ENCODE measurements around the gene HMOX1. TPM values are rescaled to one million over a fixed set of nuclear protein-coding genes. Genes with fewer than 3 reads are reported as not detected.
"Not testable (repeated sequence)": the region's sequence is repeated elsewhere in the genome, so short reads cannot be mapped to it uniquely, and the experiment has no call there.

HMOX1 gene
- total RNA-seq, 2 donors from 2014 or later = 31.0 to 50.3 TPM

DNA sequence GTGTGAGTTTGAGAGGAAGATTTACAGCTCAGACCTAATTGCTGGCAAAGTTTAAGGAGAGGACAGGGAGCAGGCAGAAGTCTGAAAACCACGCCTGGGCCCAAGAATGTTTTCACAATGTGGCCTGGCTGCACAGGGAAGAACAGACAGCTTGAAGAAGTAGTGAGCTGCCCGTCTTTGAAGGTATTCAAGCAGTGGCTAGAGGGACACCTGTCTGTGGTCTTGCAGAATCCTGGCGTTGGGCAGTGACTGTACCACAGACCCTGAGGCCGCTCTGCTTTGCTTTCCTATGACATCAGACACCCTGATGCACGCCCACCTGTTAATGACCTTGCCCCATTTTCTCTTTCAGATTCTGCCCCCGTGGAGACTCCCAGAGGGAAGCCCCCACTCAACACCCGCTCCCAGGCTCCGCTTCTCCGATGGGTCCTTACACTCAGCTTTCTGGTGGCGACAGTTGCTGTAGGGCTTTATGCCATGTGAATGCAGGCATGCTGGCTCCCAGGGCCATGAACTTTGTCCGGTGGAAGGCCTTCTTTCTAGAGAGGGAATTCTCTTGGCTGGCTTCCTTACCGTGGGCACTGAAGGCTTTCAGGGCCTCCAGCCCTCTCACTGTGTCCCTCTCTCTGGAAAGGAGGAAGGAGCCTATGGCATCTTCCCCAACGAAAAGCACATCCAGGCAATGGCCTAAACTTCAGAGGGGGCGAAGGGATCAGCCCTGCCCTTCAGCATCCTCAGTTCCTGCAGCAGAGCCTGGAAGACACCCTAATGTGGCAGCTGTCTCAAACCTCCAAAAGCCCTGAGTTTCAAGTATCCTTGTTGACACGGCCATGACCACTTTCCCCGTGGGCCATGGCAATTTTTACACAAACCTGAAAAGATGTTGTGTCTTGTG, 12.5 kb downstream of the HMOX1 start:
- no peak for TF ChIP-seq CTCF (IDR thresholded peaks at IDR 0.05)
- no peak overlapping the region for H3K27ac ChIP-seq
- no peak overlapping the region for H3K4me3 ChIP-seq
- no peaks in the 10 kb centered on the region for H3K9me3 ChIP-seq
- intact Hi-C loops (cut with DNase I) = no loop called here
- no peak for DNase-seq
- no peaks in the 10 kb centered on the region for H3K27me3 ChIP-seq
- H3K36me3 ChIP-seq = no peaks in the 10 kb centered on the region
- H3K9ac ChIP-seq (ENCODE audit: low read depth in 2 of 2, low read length in 2 of 2) = no peak overlapping the region
- H3K4me1 ChIP-seq = no peaks in the 10 kb centered on the region

DNA sequence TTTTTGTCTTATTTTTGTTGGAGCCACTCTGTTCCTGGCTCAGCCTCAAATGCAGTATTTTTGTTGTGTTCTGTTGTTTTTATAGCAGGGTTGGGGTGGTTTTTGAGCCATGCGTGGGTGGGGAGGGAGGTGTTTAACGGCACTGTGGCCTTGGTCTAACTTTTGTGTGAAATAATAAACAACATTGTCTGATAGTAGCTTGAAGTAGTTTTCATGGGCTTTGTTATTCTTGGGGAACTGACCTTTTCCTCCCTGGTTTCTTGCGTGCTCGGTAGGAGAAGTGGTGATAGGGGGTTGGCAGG, 13.1 kb downstream of the HMOX1 start:
- intact Hi-C loops (cut with DNase I) = no loop called here
- Histone ChIP-seq H3K9ac (ENCODE audit: low read depth in 2 of 2, low read length in 2 of 2) (no peak overlapping the region), H3K4me3 (no peak overlapping the region), H3K9me3 (no peaks in the 10 kb centered on the region), H3K27ac (no peak overlapping the region), H3K27me3 (no peaks in the 10 kb centered on the region), H3K36me3 (no peaks in the 10 kb centered on the region), H3K4me1 (no peaks in the 10 kb centered on the region)
- no peak for DNase-seq
- no peak for TF ChIP-seq CTCF (IDR thresholded peaks at IDR 0.05)

- Histone ChIP-seq H3K36me3 (no peaks in the 10 kb centered on the region), H3K9me3 (no peaks in the 10 kb centered on the region), H3K27ac (no peak overlapping the region), H3K4me1 (no peaks in the 10 kb centered on the region), H3K4me3 (no peak overlapping the region), H3K27me3 (no peaks in the 10 kb centered on the region), H3K9ac (ENCODE audit: low read depth in 2 of 2, low read length in 2 of 2) (no peak overlapping the region)
- intact Hi-C loops (cut with DNase I) = no loop called here
- no peak for DNase-seq
- TF ChIP-seq CTCF (IDR thresholded peaks at IDR 0.05) = no peak
Measured at GRCh38 chr22:35394810-35395563, 14.1 kb downstream of the HMOX1 start.

GRCh38 chr22:35396622-35397021, 15.7 kb downstream of the HMOX1 start:
- H3K9ac ChIP-seq (ENCODE audit: low read depth in 2 of 2, low read length in 2 of 2); H3K9me3 ChIP-seq; H3K4me1 ChIP-seq; H3K4me3 ChIP-seq; H3K27me3 ChIP-seq; intact Hi-C loops (cut with DNase I); DNase-seq; H3K36me3 ChIP-seq: not testable (repeated sequence)
- H3K27ac ChIP-seq = peak overlapping the region; percentile 7

DNA sequence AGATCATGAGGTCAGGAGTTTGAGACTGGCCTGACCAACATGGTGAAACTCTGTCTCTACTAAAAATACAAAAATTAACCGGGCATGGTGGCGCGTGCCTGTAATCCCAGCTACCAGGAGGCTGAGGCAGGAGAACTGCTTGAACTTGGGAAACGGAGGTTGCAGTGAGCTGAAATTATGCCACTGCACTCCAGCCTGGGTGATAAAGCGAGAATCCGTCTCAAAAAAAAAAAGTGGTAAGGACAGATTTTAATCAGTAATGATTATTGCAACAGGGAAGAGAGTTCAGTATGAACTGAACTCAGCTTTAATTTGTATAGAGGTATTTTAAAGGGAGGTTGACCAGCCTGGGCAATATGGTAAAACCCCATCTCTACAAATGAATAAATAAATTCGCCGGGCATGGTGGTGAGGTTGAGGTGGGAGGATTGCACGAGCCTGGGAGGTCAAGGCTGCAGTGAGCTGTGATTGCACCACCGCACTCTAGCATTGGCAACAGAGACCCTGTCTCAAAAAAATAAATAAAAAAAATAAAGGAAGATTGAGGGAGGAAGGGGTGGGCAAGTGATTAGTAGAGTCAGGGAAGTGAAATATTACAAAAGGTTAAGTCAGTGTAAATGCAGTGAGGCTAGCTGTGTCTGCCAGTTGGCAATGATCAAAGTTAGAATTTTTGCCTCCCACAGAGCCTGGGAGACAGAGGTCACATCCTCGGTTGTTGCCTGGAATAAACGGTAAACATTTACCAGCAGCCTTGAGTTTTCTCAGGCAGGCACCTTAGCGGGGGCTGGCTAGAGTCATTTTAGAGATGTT, 16.4 kb downstream of the HMOX1 start:
- no peaks in the 10 kb centered on the region for H3K9me3 ChIP-seq
- H3K9ac ChIP-seq (ENCODE audit: low read depth in 2 of 2, low read length in 2 of 2) = peak overlapping the region in 1 of 2 donors; percentile 34
- no peaks in the 10 kb centered on the region for H3K27me3 ChIP-seq
- peak overlapping the region; percentile 7 for H3K27ac ChIP-seq
- no peaks in the 10 kb centered on the region for H3K4me1 ChIP-seq
- no peaks in the 10 kb centered on the region for H3K36me3 ChIP-seq
- DNase-seq = no peak
- no peak for TF ChIP-seq CTCF (IDR thresholded peaks at IDR 0.05)
- H3K4me3 ChIP-seq = no peak overlapping the region
- intact Hi-C loops (cut with DNase I) = no loop called here
